ENCODE results near the gene MRAS.
A peak's percentile ranks its signal among the peaks of the same experiment; 100 is the strongest.
"Not testable (repeated sequence)": the region's sequence is repeated elsewhere in the genome, so short reads cannot be mapped to it uniquely, and the experiment has no call there.

The MRAS gene

DNA sequence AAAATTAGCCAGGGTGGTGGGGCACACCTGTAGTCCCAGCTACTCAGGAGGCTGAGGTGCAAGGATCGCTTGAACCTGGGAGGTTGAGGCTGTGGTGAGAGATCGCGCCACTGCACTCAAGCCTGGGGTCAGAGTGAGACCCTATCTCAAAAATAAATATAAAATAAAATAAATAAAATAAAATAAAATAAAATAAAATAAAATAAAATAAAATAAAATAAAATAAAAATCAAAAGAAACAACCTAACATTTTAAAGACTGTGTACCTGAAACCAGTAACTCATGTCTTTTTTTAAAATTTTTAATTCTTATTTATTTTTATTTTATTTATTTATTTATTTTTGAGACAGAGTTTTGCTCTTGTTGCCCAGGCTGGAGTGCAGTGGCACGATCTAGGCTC is 78.4 kb downstream of the MRAS start:
- not testable (repeated sequence) for DNase-seq

- DNase-seq, result no peak
These were observed 81.3 kb downstream of the MRAS start for GRCh38 chr3:138429665-138430064.

GRCh38 chr3:138432576-138433240 is 84.3 kb downstream of the MRAS start:
- DNase-seq, result no peak

DNA sequence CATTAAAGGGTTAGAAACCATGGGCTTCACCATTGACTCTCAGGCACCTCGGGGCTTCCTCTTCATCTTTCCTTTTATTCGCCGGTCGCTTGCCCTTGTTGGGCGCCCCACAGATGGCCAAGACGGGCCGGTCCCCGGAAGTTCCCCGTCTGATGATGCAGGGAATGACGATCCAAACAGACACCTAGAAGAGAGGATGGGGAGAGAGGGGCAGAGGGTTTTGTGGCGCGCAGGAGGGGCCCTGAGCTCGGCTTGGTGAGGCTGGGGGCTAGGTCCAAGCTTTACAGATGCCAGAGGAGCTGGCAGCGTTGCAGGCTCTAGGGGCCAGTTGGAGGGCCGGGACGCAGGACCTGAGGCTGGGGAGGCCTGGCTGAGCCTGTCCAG is 85.5 kb downstream of the MRAS start:
- DNase-seq, result no peak

DNA sequence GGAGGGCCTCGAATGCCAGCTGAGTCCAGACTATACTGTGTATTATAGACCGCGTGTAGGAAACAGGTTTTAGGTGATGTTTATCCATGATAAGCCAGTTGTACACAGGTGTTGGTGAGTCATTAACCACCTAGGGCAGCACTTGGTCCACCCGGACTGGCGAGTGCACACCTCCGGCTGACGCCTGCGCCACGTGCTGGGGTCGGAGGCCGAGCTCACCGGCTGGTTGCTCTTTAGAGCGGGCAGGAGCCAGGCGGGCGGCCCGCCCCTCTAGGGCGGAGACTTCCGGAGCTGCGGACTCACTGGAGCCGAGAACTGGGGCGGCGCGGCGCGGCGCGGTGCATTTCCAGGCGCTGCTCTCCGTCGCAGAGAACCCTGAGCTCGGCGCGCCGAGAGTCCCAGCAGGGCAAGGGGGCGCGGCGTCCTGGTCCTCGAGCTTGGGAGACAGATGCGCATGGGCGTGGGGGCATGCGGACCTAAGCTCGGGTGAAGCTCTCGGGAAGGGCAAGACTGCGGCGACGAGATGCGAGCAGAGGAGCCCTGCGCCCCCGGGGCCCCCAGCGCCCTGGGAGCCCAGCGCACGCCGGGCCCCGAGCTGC is 86.0 kb downstream of the MRAS start, which contains the start of gene ESYT3:
Gene ESYT3 (plus strand): TSS at position 341 of the 599 bp plus-strand sequence. CDS start 183 bp downstream, at position 524.
- DNase-seq, result peak; percentile 82

DNA sequence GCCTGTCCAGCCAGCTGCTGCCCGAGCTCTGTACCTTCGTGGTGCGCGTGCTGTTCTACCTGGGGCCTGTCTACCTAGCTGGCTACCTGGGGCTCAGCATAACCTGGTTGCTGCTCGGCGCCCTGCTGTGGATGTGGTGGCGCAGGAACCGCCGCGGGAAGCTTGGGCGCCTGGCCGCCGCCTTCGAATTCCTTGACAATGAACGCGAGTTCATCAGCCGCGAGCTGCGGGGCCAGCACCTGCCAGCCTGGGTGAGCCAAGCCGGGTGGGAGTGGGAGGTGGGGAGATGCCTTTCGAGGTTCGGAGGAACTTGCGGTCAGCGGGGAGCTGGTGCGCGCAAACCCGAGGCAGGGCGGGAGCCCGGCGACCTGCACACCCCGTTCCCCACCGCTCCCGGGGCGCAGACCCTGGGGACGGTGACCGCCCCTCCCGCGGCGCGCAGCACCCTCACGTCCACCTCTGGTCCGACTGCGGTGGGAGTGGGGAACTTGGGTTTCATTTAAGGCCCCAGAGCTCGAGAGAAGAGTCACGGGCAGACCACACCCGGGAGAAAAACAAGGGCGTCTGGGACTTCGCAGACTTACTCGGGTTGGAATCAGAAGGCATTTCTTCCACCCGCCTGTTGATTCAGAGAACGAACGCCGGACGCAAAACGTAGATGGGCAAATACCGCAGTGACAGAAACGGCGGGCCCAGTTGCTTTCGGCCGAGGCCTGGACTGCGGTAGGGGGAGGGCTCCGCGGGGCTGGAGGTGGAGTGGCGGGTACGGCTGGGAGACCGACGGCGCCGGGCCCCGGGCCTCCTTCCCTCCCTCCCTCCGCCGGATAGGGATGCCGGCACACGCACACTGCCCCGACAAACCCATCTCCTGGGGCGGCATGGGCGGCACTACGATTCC is 86.7 kb downstream of the MRAS start:
- no peak for DNase-seq

DNA sequence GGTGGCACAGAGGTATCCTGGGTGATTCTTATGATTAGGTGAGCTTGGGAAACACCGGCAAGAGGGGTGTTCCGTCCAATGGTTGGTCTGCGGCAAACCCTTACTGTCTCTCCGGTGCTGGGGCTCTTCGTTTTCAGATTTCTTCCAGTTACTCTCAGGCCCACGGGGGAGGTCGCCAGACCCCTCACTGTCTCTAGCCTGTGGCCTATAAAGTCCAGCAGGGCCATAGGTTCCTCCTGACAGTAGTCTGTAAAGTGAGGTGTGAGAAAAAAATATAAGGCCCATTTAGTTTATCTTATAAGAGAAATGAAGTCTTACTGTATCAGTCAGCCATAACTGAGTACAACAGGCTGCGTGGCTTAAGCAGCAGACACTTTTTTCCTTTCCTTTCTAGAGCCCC is 87.5 kb downstream of the MRAS start:
- DNase-seq, result no peak

GRCh38 chr3:138437281-138437680 is 88.9 kb downstream of the MRAS start:
- no peak for DNase-seq

DNA sequence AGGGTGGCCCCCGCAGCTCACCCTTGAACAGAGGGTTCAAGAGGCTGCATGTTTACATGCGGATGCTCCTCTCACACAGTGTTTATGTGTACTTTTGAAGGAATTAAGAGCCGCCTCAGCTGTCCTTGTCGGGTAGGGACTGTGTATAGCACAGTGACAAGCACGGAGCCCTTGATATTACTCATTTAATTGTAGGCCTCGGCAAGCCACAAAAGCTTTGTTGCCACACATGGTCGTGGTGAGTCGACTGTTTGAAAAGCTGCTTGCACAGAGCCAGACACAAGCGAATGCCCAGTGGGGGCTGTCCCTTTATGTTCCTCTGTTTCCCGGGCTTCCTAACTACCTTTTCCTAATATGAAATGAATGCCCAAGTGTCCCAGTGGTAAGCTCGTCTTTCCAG is 90.5 kb downstream of the MRAS start:
- no peak for DNase-seq

GRCh38 chr3:138439646-138440045 is 91.3 kb downstream of the MRAS start:
- DNase-seq, result no peak

DNA sequence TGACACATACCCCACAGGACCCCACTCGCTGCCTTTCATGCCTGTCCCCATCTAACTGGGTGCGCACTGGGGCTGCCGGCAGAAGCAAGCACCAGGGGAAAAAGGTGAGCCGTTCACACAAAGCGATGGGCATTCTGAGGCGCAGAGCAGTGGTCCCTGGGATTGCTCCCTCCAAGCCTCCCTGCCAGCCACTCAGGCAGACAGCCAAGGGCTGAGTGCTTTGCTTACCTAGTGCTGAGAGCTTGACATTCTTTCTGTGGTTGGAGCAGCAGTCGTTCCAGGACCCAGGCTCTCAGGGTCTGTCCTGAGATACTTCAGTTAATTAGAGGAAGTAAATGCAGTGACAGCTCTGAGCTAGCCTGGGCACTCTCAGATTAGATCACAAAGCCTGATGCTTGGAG is 91.7 kb downstream of the MRAS start:
- DNase-seq, result no peak

DNA sequence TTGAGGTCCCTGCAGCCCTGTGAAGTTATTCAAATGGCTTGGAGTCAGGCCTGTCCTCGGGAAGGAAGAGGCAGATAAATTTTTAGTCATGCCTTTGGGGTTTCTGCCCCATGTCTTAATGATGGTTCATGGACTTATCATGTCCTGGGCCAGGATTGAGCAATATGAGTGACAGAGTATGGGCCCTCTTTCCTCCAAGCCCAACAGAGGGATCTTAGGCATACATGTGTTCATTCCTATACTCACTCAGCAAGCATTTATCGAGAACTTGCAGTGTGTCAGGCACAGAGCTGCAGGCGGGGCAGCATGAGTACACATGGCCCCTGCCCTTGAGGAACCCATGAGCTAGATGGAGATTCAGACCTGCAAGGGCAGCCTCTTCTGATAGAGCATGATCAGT is 92.2 kb downstream of the MRAS start:
- no peak for DNase-seq

- no peak for DNase-seq
These were observed 92.9 kb downstream of the MRAS start for GRCh38 chr3:138441256-138441655.

DNA sequence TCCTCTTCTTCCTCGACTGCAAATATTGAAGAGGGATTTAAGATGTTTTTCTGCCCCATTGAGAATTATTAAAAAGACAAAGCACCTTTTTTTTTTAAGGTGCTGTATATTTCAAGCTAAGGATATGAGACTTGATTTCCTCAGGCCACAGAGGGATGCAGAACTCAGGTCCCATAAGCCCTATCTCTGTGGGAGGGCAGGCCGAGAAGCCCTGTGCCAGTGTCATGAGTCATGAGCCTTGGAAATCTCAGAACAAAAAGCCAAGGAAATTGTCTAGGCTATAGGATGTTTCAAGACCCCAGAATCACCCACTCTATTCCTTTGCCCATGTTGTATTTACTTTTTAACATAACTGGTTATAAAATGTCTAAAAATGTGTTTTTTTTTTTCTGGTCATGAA is 93.4 kb downstream of the MRAS start:
- no peak for DNase-seq

DNA sequence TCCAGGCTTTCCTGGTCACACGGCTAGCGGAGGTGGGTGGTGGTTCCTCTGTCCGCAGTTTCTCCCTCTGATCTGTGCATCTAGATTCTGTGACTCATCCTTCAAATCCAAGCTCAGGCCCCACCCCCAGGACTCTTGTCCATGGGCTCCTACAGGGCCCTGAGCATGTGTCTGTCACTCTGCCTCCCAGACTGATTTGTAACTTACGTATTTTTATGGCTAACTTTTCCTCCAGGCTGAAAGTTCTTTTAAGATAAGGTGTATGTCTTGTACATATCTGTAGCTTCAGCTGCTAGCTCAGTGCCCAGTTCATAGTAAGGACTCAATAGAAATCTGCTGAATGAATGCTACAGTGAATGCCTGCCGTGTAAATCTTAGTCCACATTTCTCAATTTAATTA is 94.1 kb downstream of the MRAS start:
- DNase-seq, result no peak

- no peak for DNase-seq
These were observed 94.7 kb downstream of the MRAS start for GRCh38 chr3:138443091-138443490.

GRCh38 chr3:138443521-138444503 is 95.4 kb downstream of the MRAS start:
- no peak for DNase-seq

DNA sequence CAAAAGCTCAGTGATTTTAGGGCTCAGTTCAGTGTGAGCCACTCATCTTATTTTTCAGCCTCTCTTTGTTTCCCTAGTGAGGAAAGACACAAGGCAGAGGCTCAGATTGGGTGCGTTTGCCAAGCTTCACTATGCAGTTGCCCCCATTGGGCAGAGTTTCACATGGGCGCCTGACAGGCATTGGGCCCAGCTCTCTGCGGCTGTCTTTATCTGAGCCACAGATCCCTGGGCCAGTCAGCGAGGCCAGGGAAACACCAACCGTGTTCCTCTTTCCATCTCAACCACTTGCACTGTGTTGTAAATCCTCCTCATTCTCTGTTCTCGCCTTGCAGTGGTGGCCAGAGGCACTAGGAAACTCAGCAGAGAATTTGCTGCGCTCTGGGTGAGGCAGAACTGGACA is 96.9 kb downstream of the MRAS start:
- no peak for DNase-seq

DNA sequence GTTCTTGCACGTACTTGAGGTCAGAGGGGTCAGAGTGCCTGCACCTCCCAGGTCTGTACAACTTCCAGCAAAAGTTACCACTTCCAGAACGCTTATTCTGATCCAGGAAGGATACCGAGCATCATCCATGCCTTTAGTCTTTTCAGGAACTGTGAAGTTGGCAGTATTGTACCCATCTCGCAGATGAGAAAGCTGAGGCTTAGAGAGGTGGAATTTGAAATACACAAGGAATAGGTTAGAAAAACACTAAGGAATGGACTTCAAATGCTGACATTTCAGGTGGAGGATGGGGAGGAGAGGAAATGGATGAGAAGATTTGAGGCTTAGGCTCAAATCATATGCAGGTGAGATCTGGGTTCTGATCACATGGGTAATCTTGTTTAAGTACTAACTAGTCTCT is 97.3 kb downstream of the MRAS start:
- DNase-seq, result no peak

- no peak for DNase-seq
These were observed 100.3 kb downstream of the MRAS start for GRCh38 chr3:138448631-138449030.

GRCh38 chr3:138449490-138449889 is 101.1 kb downstream of the MRAS start:
- no peak for DNase-seq

- DNase-seq, result no peak
These were observed 101.8 kb downstream of the MRAS start for GRCh38 chr3:138450181-138450580.
